HG03097 (cell line): Measurements from ENCODE around the gene SCN7A.
"Not testable (repeated sequence)": the region's sequence is repeated elsewhere in the genome, so short reads cannot be mapped to it uniquely, and the experiment has no call there.

ENCODE experiments used
- ATAC-seq: cut with Tn5 transposase; IDR thresholded peaks from one replicate; pipeline ENCODE4 v1.9.1; 2021; ENCODE audit not compliant: unreplicated experiment, low FRiP score

The SCN7A gene

DNA sequence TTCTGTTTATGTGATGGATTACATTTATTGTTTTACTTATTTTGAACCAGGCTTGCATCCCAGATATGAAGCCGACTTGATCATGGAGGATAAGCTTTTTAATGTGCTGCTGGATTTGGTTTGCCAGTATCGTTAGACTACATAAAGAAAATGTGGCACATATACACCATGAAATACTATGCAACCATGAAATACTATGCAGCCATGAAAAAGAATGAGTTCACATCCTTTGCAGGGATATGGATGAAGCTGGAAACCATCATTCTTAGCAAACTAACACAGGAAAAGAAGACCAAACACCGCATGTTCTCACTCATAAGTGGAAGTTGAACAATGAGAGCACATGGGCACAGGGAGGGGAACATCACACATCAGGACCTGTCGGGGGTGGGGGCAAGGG is 38.2 kb downstream of the SCN7A start:
- ATAC-seq, result not testable (repeated sequence)

DNA sequence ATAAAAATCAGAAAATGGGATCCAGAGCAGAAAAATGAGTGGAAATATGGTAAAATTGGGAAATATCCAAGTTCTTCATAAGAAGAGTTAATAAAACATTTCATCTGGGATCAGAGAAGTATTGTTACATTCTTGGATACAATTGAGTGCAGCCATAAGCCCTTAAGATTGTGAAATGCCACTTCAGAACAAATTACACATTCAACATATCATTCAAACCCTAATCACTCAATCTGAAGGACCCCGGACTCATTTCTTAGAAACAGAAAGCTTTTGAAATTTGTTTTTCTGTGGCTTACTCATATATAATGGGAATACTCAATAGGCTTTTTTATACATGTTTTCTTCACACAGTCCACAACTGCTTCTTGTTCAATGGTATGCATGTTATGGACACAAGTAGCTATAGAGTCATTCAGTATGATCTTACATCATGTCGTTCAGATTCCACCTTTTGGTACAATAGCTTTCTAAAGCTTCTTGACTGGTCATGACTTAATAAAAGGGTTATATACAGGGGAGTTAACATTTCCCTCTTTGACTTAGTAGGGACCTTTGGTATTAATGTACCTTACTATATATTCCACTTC is 39.9 kb downstream of the SCN7A start:
- no peak for ATAC-seq

DNA sequence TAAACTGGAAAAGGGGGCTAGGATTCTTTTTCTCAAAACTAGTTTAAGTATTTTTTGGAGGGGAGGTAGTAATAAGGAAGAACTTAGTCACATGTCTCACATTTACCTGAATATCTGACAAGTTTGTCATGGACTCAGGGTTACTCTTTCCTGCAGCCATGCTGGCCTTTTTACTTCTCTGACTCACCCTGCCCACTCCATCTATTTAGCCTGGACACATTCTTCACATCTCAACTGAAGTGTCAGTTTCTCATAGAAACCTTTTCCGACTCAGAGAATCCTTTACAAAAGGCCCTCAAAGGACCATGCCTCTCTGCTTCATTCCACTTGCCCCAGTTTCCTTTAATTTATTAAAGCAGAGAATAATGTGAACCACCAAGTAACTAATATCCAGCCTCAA is 42.6 kb downstream of the SCN7A start:
- ATAC-seq, result no peak

- ATAC-seq, result no peak
Measured at GRCh38 chr2:166449439-166449838, 44.6 kb downstream of the SCN7A start.

DNA sequence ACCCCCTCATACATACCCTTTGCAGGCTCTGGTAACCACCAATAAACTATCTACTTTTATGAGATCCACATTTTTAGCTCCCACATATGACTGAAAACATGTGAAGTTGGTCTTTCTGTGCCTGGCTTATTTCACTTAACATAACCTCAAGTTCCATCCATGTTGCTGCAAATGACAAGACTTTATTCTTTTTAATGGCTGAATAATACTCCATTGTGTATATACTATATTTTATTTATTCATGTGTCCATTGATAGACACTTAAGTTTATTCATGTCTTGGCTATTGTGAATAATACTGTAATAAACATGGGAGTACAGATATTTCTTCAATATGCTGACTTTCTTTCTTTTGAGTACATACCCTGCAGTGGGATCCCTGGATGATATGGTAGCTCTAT is 45.9 kb downstream of the SCN7A start:
- no peak for ATAC-seq

DNA sequence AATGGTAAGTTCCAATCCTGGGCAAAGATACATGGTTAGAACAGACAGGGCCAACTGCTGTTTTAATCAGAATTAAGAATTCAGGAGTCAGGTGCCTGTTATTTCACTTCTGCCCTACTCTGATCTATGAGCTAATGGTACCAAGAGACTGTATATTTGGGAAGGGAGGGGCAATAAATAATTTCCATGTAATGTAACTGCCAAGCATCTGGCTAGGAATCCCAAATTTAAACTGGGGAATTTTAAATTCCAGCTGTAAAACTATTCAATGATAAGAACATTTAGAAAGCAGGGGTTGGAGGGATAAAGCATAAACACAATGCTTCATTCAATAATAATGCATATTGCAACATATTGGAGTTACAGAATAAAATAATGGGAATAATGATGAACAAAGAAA is 49.7 kb downstream of the SCN7A start:
- no peak for ATAC-seq

- no peak for ATAC-seq
Measured at GRCh38 chr2:166440313-166440712, 53.7 kb downstream of the SCN7A start.

- ATAC-seq, result no peak
Measured at GRCh38 chr2:166439078-166439477, 55.0 kb downstream of the SCN7A start.

- ATAC-seq, result no peak
Measured at GRCh38 chr2:166436976-166437375, 57.1 kb downstream of the SCN7A start.

DNA sequence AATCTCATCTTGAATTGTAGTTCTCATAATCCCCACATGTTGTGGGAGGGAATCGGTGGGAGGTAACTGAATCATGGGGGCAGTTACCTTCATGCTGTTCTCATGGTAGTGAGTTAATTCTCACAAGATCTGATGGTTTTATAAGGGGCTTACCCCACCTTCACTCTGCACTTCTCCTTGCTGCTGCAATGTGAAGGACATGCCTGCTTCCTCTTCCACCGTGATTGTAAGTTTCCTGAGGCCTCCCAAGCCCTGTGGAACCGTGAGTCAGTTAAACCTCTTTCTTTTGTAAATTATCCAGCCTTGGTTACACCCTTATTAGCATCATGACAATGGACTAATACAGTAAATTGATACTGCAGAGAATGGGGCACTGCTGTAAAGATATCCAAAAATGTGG is 57.9 kb downstream of the SCN7A start:
- ATAC-seq, result no peak

DNA sequence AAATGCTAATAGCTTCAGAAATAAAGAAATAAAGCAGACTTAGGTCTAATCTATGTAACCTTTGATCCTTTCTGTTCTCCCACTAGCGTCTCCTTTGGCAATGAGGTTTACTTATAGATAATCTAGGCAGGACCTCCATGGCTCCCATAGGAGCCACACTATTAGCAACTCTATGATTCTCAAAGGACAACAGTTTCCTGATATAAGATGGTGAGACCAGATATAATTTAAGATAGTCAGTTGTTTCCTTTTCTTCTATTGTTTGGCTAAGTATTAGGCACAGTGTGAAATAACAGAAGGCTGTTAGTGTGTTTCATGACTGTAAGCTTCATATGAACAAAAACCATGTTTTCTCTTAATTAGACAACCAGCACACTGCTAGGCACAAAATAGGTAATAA is 59.6 kb downstream of the SCN7A start:
- ATAC-seq, result no peak

GRCh38 chr2:166433457-166433856 is 60.6 kb downstream of the SCN7A start:
- no peak for ATAC-seq

DNA sequence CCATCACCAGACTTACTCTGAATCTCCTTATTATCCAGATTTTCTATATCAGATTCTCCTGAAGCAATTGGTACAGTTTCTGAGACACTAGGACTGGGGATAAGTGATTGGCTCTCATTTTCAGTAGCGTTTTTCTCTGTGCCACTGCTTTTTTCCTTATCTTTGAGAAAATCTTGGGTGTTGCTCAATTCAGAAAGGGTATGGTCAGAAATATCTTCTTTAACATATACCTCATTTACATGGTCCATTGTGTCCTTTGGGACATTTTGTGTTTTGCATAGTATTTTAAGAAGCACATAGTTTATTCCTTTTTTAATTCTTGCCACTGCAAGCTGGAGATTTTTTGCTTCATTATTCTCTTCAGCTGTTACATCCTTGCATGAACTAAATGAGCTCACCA is 61.7 kb downstream of the SCN7A start:
- ATAC-seq, result no peak

GRCh38 chr2:166424841-166425240 is 69.2 kb downstream of the SCN7A start:
- no peak for ATAC-seq

DNA sequence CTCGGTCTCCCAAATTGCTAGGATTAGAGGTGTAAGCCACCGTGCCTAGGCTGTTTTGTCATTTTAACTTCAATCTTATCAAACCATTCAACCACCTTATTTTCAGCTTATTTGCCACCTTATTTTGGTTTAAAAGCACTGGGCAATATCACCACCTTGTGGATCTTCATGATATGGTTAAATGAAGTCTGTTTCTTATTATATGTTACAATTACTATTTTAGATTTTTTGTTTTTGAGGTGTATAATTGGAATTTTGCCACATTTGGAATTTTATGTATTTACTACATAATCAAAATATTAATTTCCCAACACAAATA is 74.5 kb downstream of the SCN7A start:
- ATAC-seq, result no peak

GRCh38 chr2:166418853-166419615 is 75.0 kb downstream of the SCN7A start:
- ATAC-seq, result no peak

DNA sequence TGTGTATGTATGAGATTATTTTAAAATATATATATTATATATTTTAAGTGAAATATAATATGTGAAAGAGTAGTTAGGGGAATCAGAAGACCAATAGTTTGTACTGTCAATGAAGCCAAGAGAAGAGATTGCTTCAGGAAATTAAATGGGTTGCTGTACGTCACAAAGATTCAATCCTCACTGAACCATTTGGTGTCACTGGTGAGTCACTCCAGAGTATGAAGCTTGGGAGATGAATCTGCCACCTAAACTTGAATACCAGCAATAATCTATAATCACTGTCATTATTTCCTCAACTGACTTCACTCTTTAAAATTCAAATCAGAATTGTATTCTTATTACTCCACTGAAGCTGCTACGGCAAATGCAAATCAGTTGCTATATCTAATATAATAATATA is 76.4 kb downstream of the SCN7A start:
- ATAC-seq, result no peak

DNA sequence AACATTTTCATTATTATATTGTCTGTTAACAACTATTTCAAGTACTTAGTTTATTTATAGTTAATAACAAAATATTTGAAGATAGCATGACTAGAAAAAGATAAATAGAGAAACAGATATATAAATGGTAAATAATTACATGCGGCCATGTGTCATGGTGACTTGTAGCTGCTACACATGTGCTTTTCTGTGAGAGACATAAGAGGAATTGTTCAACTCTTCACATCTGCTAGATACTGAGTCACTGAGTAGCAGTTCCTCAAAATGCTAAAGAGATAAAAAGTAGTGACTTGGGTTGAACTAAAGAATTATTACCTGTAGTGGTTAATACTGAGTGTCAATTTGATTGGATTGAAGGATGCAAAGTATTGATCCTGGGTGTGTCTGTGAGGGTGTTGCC is 80.8 kb downstream of the SCN7A start:
- ATAC-seq, result no peak

- no peak for ATAC-seq
Measured at GRCh38 chr2:166411473-166412230, 82.4 kb downstream of the SCN7A start.

- no peak for ATAC-seq
Measured at GRCh38 chr2:166410828-166411472, 83.1 kb downstream of the SCN7A start.

GRCh38 chr2:166407746-166408145 is 86.3 kb downstream of the SCN7A start:
- ATAC-seq, result not testable (repeated sequence)
